GM18873 (cell line): Measurements from ENCODE around the gene PRG2.
A peak's percentile ranks its signal among the peaks of the same experiment; 100 is the strongest.
"Not testable (repeated sequence)": the region's sequence is repeated elsewhere in the genome, so short reads cannot be mapped to it uniquely, and the experiment has no call there.

Experiments
- ATAC-seq: cut with Tn5 transposase; IDR thresholded peaks from one replicate; pipeline ENCODE4 v1.9.1; 2021; ENCODE audit warnings: mild to moderate bottlenecking, moderate library complexity, moderate number of reproducible peaks; ENCODE audit not compliant: unreplicated experiment, low FRiP score

Gene PRG2

GRCh38 chr11:57421066-57421465 lies 30.6 kb upstream of the PRG2 start:
- no peak for ATAC-seq

DNA sequence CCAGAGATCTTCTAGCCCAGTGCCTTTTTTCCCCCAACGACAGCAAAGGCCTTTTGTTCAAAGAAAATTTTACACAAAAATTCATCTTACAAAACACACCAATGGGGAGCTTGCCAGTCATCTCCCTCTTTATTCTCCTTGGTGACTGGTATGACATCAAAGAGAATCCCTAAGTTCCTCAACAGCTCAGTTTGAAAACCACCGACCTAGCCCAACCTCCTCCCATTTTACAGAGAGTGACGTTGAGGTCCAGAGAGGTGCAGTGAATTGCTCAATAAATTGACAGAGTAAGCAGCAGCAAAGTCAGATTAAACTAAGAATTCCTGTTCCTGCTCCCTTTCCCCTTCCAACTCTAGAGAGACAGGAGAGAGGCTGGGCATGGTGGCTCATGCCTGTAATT lies 28.7 kb upstream of the PRG2 start:
- ATAC-seq: no peak

DNA sequence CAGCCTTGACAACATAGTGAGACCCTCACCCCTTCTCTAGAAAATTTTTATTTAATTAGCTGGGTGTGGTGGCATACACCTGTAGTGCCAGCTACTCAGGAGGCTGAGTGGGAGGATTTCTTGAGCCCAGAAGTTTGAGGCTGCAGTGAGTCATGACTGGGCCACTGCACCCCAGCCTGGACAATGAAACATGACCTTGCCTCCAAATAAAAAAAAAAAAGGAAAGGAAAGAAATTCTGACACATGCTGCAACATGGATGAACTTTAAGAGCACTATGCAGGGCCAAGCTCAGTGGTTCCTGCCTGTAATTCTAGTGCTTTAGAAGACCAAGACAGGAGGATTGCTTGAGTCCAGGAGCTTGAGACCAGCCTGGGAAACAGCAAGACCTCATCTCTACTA lies 27.7 kb upstream of the PRG2 start:
- ATAC-seq: no peak

DNA sequence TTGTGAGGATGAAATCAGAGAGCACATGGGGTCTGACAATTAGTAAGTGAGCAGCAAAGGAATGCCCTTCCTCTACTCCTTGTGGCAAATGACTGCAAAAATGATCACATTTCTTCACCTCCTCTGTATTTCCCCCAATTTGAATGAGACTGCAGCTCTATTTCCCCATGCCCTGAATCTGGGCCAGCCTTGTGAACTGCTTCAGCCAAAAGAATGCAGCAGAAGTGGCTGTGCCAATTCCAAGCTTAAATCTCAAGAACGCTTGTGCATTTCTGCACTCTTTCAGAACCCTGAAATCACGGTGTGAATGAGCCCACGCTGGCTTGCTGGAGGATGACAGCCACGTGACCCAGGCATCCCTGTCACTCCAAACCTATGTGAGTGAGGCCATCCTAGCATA lies 26.6 kb upstream of the PRG2 start:
- ATAC-seq: no peak

GRCh38 chr11:57416436-57416835 lies 26.0 kb upstream of the PRG2 start:
- no peak for ATAC-seq

DNA sequence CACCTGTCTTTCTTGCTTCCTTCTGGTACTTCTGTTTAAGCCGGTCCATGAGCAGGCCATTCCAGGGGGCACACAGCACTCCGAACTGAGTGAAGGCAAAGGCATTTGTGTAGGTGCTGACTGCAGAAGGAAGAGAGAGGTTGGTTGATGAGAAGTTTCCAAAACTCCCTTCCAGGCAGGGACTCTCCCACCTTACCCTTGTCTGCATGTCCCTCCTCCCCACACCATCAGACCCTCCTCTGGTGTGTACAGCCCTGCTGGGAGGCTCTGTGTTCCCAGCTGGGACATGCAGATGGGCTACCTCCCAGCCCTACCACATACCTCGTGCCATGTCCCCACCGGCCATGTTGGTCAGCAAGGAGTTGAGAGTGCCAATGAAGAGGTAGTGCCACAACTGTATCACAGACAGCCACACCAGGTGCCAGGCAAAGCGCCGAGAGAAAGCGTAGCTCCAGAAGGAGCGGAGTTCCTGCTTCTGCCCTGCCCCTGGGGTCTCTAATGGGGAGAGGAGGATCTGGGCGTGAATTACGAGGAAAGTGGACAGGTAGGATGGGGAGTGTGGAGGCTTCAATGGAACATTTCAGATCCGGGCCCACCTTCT lies 24.3 kb upstream of the PRG2 start:
- ATAC-seq: no peak

DNA sequence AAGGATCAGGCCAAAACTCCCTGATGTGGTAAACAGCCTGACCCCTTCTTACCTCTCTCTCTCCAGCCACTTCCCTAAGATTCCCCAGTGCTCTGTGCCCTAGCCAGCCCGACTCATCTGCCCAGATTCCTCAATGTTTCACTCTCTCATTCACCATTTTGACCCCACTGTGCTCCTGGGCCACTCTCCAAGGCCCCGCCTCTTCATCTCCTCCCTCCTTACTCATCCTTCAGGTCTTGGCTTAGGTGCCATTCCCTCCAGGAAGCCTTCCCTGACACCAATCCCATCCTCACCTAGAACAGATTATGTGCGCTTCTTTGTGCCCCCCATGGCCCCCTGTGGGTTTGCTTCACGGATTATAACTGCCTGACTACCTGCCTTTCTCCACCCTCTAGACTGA lies 23.2 kb upstream of the PRG2 start:
- ATAC-seq: no peak

GRCh38 chr11:57410287-57410686 lies 19.8 kb upstream of the PRG2 start:
- ATAC-seq: no peak

DNA sequence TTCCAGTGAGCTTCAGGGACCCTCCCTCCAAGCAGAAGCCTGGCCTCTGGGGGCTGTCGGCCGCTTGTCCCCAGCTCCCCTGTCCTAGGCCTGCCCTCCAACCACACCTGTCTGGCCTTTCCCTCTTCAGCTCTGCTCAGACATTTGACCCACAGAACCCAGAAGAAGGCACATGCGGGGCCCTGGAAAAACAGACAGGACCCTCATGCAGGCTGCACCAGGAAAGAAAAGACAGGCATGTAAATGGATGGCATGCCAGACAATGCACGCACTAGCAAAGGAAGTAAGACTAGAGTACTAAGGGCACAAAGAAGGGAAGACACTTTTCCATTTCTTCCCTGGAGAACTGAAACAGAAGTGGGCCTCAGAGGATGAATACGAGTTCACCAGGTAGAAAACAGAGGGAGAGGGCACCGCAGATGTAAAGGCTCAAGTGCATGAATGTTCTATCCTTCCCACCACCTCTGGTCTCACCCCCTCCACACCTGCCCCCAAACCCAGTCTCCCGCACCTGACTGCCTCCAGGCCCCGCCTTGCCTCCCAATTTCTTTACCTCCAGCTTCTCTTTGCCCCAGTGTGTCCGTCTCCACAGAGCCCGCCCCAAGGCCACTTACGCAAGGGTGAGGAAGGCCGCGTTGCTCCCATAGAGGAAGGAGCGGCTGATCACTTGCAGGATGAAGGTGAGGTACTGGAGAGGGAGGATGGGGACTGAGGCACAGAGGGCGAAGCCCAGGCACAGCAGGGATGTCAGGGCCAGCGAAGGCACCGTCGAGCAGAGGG lies 19.1 kb upstream of the PRG2 start:
- ATAC-seq: no peak

- ATAC-seq: no peak
Measured at GRCh38 chr11:57408771-57409170, 18.3 kb upstream of the PRG2 start.

- no peak for ATAC-seq
Measured at GRCh38 chr11:57407941-57408475, 17.6 kb upstream of the PRG2 start.

DNA sequence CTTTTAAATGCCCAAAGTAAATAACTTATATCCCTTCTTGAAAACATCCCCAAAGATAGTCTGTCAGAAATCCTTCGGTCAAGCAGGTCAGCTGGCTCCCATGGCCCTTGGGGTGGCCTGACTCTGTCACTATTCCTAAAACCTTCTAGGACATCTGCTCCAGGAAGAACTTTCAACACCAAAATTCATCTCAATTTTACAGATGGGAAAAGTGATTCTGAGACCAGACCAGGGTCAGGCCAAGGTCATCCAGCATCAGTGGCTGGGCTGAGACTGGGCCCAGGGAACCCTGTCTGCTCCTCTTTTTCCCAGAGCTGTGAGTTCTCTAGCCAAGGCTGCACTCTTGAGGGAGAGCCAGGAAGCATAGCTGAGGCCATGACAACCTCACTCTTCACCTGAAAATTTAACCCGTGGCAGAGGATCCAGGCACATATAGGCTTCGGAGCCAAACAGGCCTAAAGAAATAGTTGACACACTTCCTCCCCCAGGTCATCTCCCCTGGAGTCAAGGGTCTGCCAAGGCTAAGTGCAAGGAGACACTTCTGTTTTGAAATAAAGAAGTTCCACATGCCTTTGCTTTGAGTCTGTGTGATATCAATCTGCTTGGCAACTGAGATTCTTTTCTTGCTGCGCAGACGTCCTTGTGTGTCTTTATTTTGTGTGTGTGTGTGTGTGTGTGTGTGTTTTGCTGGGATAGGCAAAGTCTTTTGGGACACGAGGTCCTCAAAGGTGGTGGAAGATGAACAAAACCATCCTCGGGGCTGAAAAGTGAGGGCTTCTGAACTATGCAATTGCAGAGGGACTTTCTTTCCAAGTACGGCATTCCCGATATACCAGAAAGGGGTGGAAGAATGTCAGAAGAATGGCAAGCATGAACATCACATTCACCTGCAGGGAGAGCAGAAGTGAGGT lies 16.8 kb upstream of the PRG2 start:
- ATAC-seq: no peak

DNA sequence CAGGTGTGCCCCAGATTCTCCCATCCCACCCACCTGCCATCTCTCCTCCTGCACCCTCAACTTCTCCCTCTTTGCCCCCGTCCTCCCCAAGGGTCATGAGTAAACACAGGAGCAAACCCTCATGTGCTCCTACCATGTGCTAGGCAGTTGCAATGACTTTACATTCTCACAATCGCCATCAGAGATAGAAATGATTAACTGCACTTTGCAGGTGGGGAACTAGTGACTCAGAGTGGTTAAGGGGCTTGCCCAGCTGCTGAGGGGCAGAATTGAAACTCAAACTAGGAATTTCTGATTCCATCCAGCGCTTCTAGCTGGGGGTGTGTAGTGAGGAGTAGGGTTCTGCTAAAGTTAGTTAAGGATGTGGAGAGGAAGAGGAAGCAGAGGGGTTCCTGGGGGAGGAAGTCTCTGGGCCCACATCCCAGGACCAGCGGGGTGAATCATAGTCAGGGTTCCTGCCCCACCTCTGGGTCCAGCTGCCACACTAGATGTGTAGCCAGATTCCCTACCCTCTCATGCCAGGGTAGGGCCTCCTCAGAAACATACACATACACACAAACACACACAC lies 16.0 kb upstream of the PRG2 start:
- peak; percentile 82 for ATAC-seq

- no peak for ATAC-seq
Measured at GRCh38 chr11:57405271-57405860, 14.9 kb upstream of the PRG2 start.

- ATAC-seq: no peak
Measured at GRCh38 chr11:57403802-57404147, 13.3 kb upstream of the PRG2 start.

GRCh38 chr11:57403003-57403801 lies 12.8 kb upstream of the PRG2 start:
- not testable (repeated sequence) for ATAC-seq

- ATAC-seq: no peak
Measured at GRCh38 chr11:57402188-57403002, 11.9 kb upstream of the PRG2 start.

GRCh38 chr11:57399972-57400578 lies 9.6 kb upstream of the PRG2 start:
- ATAC-seq: no peak
